ENCODE data around the gene SPATA24.
A peak's percentile ranks its signal among the peaks of the same experiment; 100 is the strongest.

The SPATA24 gene

GRCh38 chr5:139408191-139408590, 4.3 kb upstream of the SPATA24 start:
- H3K27me3 Mint-ChIP-seq, result no peaks in the 10 kb centered on the region
- H3K36me3 Mint-ChIP-seq, result no peaks in the 10 kb centered on the region
- H3K4me1 Mint-ChIP-seq, result peaks cover 25% of the 10 kb centered on the region
- no peaks in the 10 kb centered on the region for H3K9me3 Mint-ChIP-seq
- no peak overlapping the region for H3K4me3 Mint-ChIP-seq
- peak overlapping the region; percentile 75 for H3K27ac Mint-ChIP-seq

GRCh38 chr5:139407517-139407916, 3.6 kb upstream of the SPATA24 start:
- Mint-ChIP-seq H3K36me3 (no peaks in the 10 kb centered on the region), H3K9me3 (no peaks in the 10 kb centered on the region), H3K27ac (peak overlapping the region; percentile 43), H3K4me3 (no peak overlapping the region), H3K27me3 (no peaks in the 10 kb centered on the region), H3K4me1 (peaks cover 32% of the 10 kb centered on the region)

GRCh38 chr5:139406963-139407362, 3.1 kb upstream of the SPATA24 start:
- no peak overlapping the region for H3K27ac Mint-ChIP-seq
- H3K9me3 Mint-ChIP-seq, result no peaks in the 10 kb centered on the region
- H3K27me3 Mint-ChIP-seq, result no peaks in the 10 kb centered on the region
- H3K4me3 Mint-ChIP-seq, result no peak overlapping the region
- H3K36me3 Mint-ChIP-seq, result no peaks in the 10 kb centered on the region
- peaks cover 34% of the 10 kb centered on the region for H3K4me1 Mint-ChIP-seq

- H3K4me3 Mint-ChIP-seq, result peak overlapping the region; percentile 94
- no peaks in the 10 kb centered on the region for H3K36me3 Mint-ChIP-seq
- H3K27ac Mint-ChIP-seq, result peak overlapping the region; percentile 99
- peaks cover 34% of the 10 kb centered on the region for H3K4me1 Mint-ChIP-seq
- no peaks in the 10 kb centered on the region for H3K9me3 Mint-ChIP-seq
- H3K27me3 Mint-ChIP-seq, result no peaks in the 10 kb centered on the region
Observed at GRCh38 chr5:139404484-139404840, 573 bp upstream of the SPATA24 start.

- H3K27ac Mint-ChIP-seq, result peak overlapping the region; percentile 99
- no peaks in the 10 kb centered on the region for H3K9me3 Mint-ChIP-seq
- peaks cover 34% of the 10 kb centered on the region for H3K4me1 Mint-ChIP-seq
- H3K27me3 Mint-ChIP-seq, result no peaks in the 10 kb centered on the region
- H3K4me3 Mint-ChIP-seq, result peak overlapping the region; percentile 94
- no peaks in the 10 kb centered on the region for H3K36me3 Mint-ChIP-seq
Observed at GRCh38 chr5:139403418-139403786, 487 bp downstream of the SPATA24 start.

GRCh38 chr5:139402561-139403158, 1.2 kb downstream of the SPATA24 start:
- Mint-ChIP-seq H3K4me1 (peaks cover 30% of the 10 kb centered on the region), H3K36me3 (no peaks in the 10 kb centered on the region), H3K27ac (peak overlapping the region; percentile 99), H3K27me3 (no peaks in the 10 kb centered on the region), H3K9me3 (no peaks in the 10 kb centered on the region), H3K4me3 (peak overlapping the region; percentile 94)

- no peaks in the 10 kb centered on the region for H3K36me3 Mint-ChIP-seq
- no peaks in the 10 kb centered on the region for H3K9me3 Mint-ChIP-seq
- H3K4me1 Mint-ChIP-seq, result peaks cover 24% of the 10 kb centered on the region
- H3K27me3 Mint-ChIP-seq, result no peaks in the 10 kb centered on the region
- H3K27ac Mint-ChIP-seq, result no peak overlapping the region
- H3K4me3 Mint-ChIP-seq, result no peak overlapping the region
Observed at GRCh38 chr5:139401546-139401945, 2.3 kb downstream of the SPATA24 start.

GRCh38 chr5:139399501-139400121, 4.3 kb downstream of the SPATA24 start:
- H3K9me3 Mint-ChIP-seq, result no peaks in the 10 kb centered on the region
- H3K36me3 Mint-ChIP-seq, result no peaks in the 10 kb centered on the region
- no peaks in the 10 kb centered on the region for H3K27me3 Mint-ChIP-seq
- no peak overlapping the region for H3K27ac Mint-ChIP-seq
- no peak overlapping the region for H3K4me3 Mint-ChIP-seq
- peaks cover 23% of the 10 kb centered on the region for H3K4me1 Mint-ChIP-seq

- H3K27me3 Mint-ChIP-seq, result no peaks in the 10 kb centered on the region
- no peaks in the 10 kb centered on the region for H3K36me3 Mint-ChIP-seq
- no peaks in the 10 kb centered on the region for H3K9me3 Mint-ChIP-seq
- H3K4me3 Mint-ChIP-seq, result no peak overlapping the region
- H3K27ac Mint-ChIP-seq, result no peak overlapping the region
- peaks cover 14% of the 10 kb centered on the region for H3K4me1 Mint-ChIP-seq
Observed at GRCh38 chr5:139397921-139398320, 6.0 kb downstream of the SPATA24 start.

GRCh38 chr5:139396691-139397090, 7.2 kb downstream of the SPATA24 start:
- peaks cover 13% of the 10 kb centered on the region for H3K4me1 Mint-ChIP-seq
- no peak overlapping the region for H3K4me3 Mint-ChIP-seq
- H3K9me3 Mint-ChIP-seq, result no peaks in the 10 kb centered on the region
- no peaks in the 10 kb centered on the region for H3K27me3 Mint-ChIP-seq
- no peaks in the 10 kb centered on the region for H3K36me3 Mint-ChIP-seq
- H3K27ac Mint-ChIP-seq, result no peak overlapping the region

GRCh38 chr5:139395844-139396640, 7.8 kb downstream of the SPATA24 start:
- Mint-ChIP-seq H3K27ac (no peak overlapping the region), H3K4me3 (no peak overlapping the region), H3K9me3 (no peaks in the 10 kb centered on the region), H3K27me3 (no peaks in the 10 kb centered on the region), H3K36me3 (no peaks in the 10 kb centered on the region), H3K4me1 (peaks cover 19% of the 10 kb centered on the region)

GRCh38 chr5:139394654-139395566, 9.0 kb downstream of the SPATA24 start, which contains the start of gene PROB1:
TSS of gene PROB1 (minus strand) at chr5:139395104. CDS start at chr5:139395081, 23 bp downstream.
- H3K4me1 Mint-ChIP-seq, result peaks cover 29% of the 10 kb centered on the region
- H3K9me3 Mint-ChIP-seq, result no peaks in the 10 kb centered on the region
- H3K4me3 Mint-ChIP-seq, result peak within 1 kb of the TSS; percentile 91
- H3K27me3 Mint-ChIP-seq, result no peaks in the 10 kb centered on the region
- no peak within 1 kb of the TSS for H3K27ac Mint-ChIP-seq
- no peaks in the 10 kb centered on the region for H3K36me3 Mint-ChIP-seq

GRCh38 chr5:139394123-139394653, 9.7 kb downstream of the SPATA24 start:
- no peaks in the 10 kb centered on the region for H3K36me3 Mint-ChIP-seq
- H3K27me3 Mint-ChIP-seq, result no peaks in the 10 kb centered on the region
- H3K9me3 Mint-ChIP-seq, result no peaks in the 10 kb centered on the region
- H3K4me3 Mint-ChIP-seq, result peak overlapping the region; percentile 91
- H3K4me1 Mint-ChIP-seq, result peaks cover 36% of the 10 kb centered on the region
- no peak overlapping the region for H3K27ac Mint-ChIP-seq

GRCh38 chr5:139393497-139394122, 10.3 kb downstream of the SPATA24 start:
- Mint-ChIP-seq H3K27me3 (no peaks in the 10 kb centered on the region), H3K4me1 (peaks cover 37% of the 10 kb centered on the region)

More at GRCh38 chr5:139393497-139394122, 10.3 kb downstream of the SPATA24 start:
- peak overlapping the region; percentile 91 for H3K4me3 Mint-ChIP-seq
- no peaks in the 10 kb centered on the region for H3K9me3 Mint-ChIP-seq
- H3K36me3 Mint-ChIP-seq, result no peaks in the 10 kb centered on the region
- H3K27ac Mint-ChIP-seq, result no peak overlapping the region
